Endothelial cell of umbilical vein (primary cell): Measurements from ENCODE around the gene LPAR5. TPM values are rescaled to one million over a fixed set of nuclear protein-coding genes. Genes with fewer than 3 reads are reported as not detected.

Source experiments
- BruUV-seq: library from RNA; stranded (reverse); fragments of 400-500 nt; replicated peaks from 2 replicates; lab custom pipeline; 2021; lab: Mats Ljungman, UMichigan
- CTCF ChIA-PET: fragments of 300-600, 350-600 bp; sonication (Branson Sonifier 250); formaldehyde crosslinking; loops from one replicate; lab custom pipeline; 2021; ENCODE audit warnings: antibody characterized with exemption, inconsistent platforms; lab: Charles Lee
- POLR2A ChIA-PET: fragments of 300-600, 350-600 bp; sonication (Branson Sonifier 250); formaldehyde crosslinking; loops from one replicate; lab custom pipeline; 2021; ENCODE audit warnings: antibody characterized with exemption, inconsistent platforms; lab: Charles Lee
- DNase-seq: peaks from one replicate; pipeline ENCODE4 v3.0.0-alpha.2; 2011; ENCODE audit warnings: low read depth, low spot score
- FAIRE-seq: peaks from 2 replicates; lab custom pipeline; 2011; peaks lifted over from hg19 to GRCh38; lab: Jason Lieb, UNC
- H2AFZ ChIP-seq: 2 replicates; pipeline ENCODE4 v1.6.0; 2012; ENCODE audit warnings: low read depth, low read length, control low read depth, inconsistent platforms
- H3K27ac ChIP-seq: 2 replicates; pipeline ENCODE4 v1.5.1; 2011; ENCODE audit warnings: low read depth, mild to moderate bottlenecking, control low read depth, low read length, moderate library complexity; ENCODE audit not compliant: insufficient read depth
- H3K27me3 ChIP-seq, 2 experiments: 2 replicates each; pipeline versions ENCODE4 v1.6.0 to v1.6.1; 2011; ENCODE audit warnings: low read length in 2 of 2, mixed read lengths in 1 of 2; ENCODE audit not compliant: control insufficient read depth in 2 of 2, insufficient read depth in 2 of 2
- H3K36me3 ChIP-seq, 2 experiments: 2 replicates in 1 of 2; 3 replicates in 1 of 2; pipeline ENCODE4 v1.5.1; 2011; ENCODE audit warnings: low read length in 2 of 2, mild to moderate bottlenecking in 1 of 2, moderate library complexity in 1 of 2; ENCODE audit not compliant: control insufficient read depth in 2 of 2, insufficient read depth in 2 of 2; ENCODE audit errors: extremely low read depth in 1 of 2
- H3K4me1 ChIP-seq: 3 replicates; pipeline ENCODE4 v1.5.1; 2011; ENCODE audit warnings: mild to moderate bottlenecking, low read length; ENCODE audit not compliant: control insufficient read depth, insufficient read depth; ENCODE audit errors: extremely low read depth
- H3K4me2 ChIP-seq: 2 replicates; pipeline ENCODE4 v1.6.1; 2011; ENCODE audit warnings: low read length, control low read depth, mixed read lengths; ENCODE audit not compliant: insufficient read depth
- H3K4me3 ChIP-seq, 3 experiments: fragments of 200-600 bp in 1 of 3; sonication (generic), shearing (Covaris generic) in 1 of 3; replicated peaks in 1 of 3; 2 replicates each; pipeline ENCODE4 v1.5.1; 2011 to 2016; ENCODE audit warnings: control low read depth in 3 of 3, low read length in 3 of 3, mild to moderate bottlenecking in 2 of 3, inconsistent platforms in 1 of 3, low read depth in 1 of 3, moderate library complexity in 1 of 3; ENCODE audit not compliant: insufficient read depth in 1 of 3
- H3K79me2 ChIP-seq: 2 replicates; pipeline ENCODE4 v1.6.0; 2012; ENCODE audit warnings: low read length, inconsistent platforms; ENCODE audit not compliant: control insufficient read depth, insufficient read depth
- H3K9ac ChIP-seq: replicated peaks from 2 replicates; pipeline ENCODE3; 2011; ENCODE audit warnings: low read length, control low read depth; ENCODE audit not compliant: insufficient read depth; ENCODE audit errors: extremely low read depth
- H3K9me1 ChIP-seq: replicated peaks from 3 replicates; pipeline ENCODE4 v1.6.0; 2011; ENCODE audit warnings: mild to moderate bottlenecking, low read length; ENCODE audit not compliant: control insufficient read depth, insufficient read depth; ENCODE audit errors: extremely low read depth
- H3K9me3 ChIP-seq: replicated peaks from 2 replicates; pipeline ENCODE4 v1.5.1; 2012; ENCODE audit warnings: low read length, inconsistent platforms; ENCODE audit not compliant: control insufficient read depth, insufficient read depth
- H4K20me1 ChIP-seq: replicated peaks from 2 replicates; pipeline ENCODE3; 2011; ENCODE audit warnings: mild to moderate bottlenecking, low read length; ENCODE audit not compliant: control insufficient read depth, insufficient read depth; ENCODE audit errors: extremely low read depth
- CTCF ChIP-seq, 2 donors: IDR thresholded peaks; 1 replicate in 1 of 2; 2 replicates in 1 of 2; pipeline ENCODE4 v1.5.1; 2011; ENCODE audit warnings: low read length in 2 of 2, mild to moderate bottlenecking in 2 of 2, moderate library complexity in 2 of 2, control low read depth in 1 of 2, inconsistent platforms in 1 of 2, low read depth in 1 of 2; ENCODE audit not compliant: insufficient read depth in 1 of 2; ENCODE audit errors: extremely low read depth in 1 of 2
- EZH2 ChIP-seq: IDR thresholded peaks from 2 replicates; pipeline ENCODE4 v1.6.1; 2012; ENCODE audit warnings: borderline replicate concordance, low read depth, mild to moderate bottlenecking, moderate library complexity, low read length, inconsistent platforms; ENCODE audit not compliant: severe bottlenecking
- FOS ChIP-seq: IDR thresholded peaks from 2 replicates; pipeline ENCODE4 v1.6.1; 2011; ENCODE audit warnings: mild to moderate bottlenecking, low read length, moderate library complexity, borderline replicate concordance; ENCODE audit not compliant: insufficient read depth
- GATA2 ChIP-seq: IDR thresholded peaks from 2 replicates; pipeline ENCODE4 v1.7.0; 2011; ENCODE audit warnings: low read depth, mild to moderate bottlenecking, moderate library complexity, mixed read lengths, low read length; ENCODE audit not compliant: insufficient read length, insufficient read depth
- JUN ChIP-seq: IDR thresholded peaks from 2 replicates; pipeline ENCODE4 v1.6.1; 2011; ENCODE audit warnings: borderline replicate concordance, low read depth; ENCODE audit not compliant: insufficient read length, insufficient read depth
- MYC ChIP-seq: IDR thresholded peaks from one replicate; pipeline ENCODE4 v1.6.1; 2011; ENCODE audit warnings: mild to moderate bottlenecking, low read depth, low read length
- POLR2A ChIP-seq: IDR thresholded peaks from 2 replicates; pipeline ENCODE4 v1.6.1; 2012; ENCODE audit warnings: low read depth, mild to moderate bottlenecking, control low read depth, low read length
- POLR2AphosphoS5 ChIP-seq: IDR thresholded peaks from 2 replicates; pipeline ENCODE4 v1.6.1; 2012; ENCODE audit warnings: low read depth, mild to moderate bottlenecking, control low read depth, low read length, moderate library complexity; ENCODE audit not compliant: insufficient read depth
- dilution Hi-C: fragments of 300-500 bp; cut with MboI; formaldehyde crosslinking; loops from one replicate; pipeline ENCODE4 v1.15.0; 2019; ENCODE audit warnings: low sequenced_read_pairs; ENCODE audit not compliant: extremely low pct_ligation_motif_present
- intact Hi-C: fragments of 100-400 bp; cut with micrococcal nuclease; formaldehyde crosslinking; loops from one replicate; pipeline ENCODE4 v1.10.0; 2022
- polyA plus RNA-seq, 4 experiments: library from polyadenylated mRNA; depleted of rRNA in 3 of 4; stranded (reverse) in 3 of 4; unstranded in 1 of 4; fragments of >200 nt; gene quantifications; 2 replicates each; pipeline versions ENCODE4 v1.2.1 to v1.2.3, GENCODE V29; 2011 to 2012; ENCODE audit warnings: missing spikeins in 1 of 4
- total RNA-seq: library from RNA; stranded (reverse); gene quantifications from 2 replicates; pipeline ENCODE4 v1.2.3, GENCODE V29; 2021
- TF ChIP-seq, protein P1 (sequence below): IDR thresholded peaks from 2 replicates; pipeline ENCODE4 v1.6.1; 2011; ENCODE audit not compliant: insufficient read depth, insufficient read length

Gene LPAR5
- total and polyA plus RNA-seq, 2 donors (not counting 3 experiments of a cell fraction or from before 2014, with no cell fraction given) = 0.23 TPM; not detected in 1

- H3K4me1 ChIP-seq = peaks cover 13% of the 10 kb centered on the region
- POLR2A ChIA-PET = interaction anchor here (0.6 kb wide), 1 partner anchor 13 kb away, joined by 3 read pairs; no protein-coding TSS in a partner anchor
- no peak overlapping the region for H3K4me3 ChIP-seq
- H3K4me2 ChIP-seq = no peak overlapping the region
- H3K79me2 ChIP-seq = no peaks in the 10 kb centered on the region
- no peaks in the 10 kb centered on the region for H3K9me3 ChIP-seq
- FAIRE-seq (no peak), DNase-seq (no peak)
- H3K27me3 ChIP-seq = no peaks in the 10 kb centered on the region
- no TSS peak for BruUV-seq
- no peak overlapping the region for H3K9ac ChIP-seq
- CTCF ChIA-PET = interaction anchor here (1.0 to 1.5 kb wide), 3 partner anchors 9 to 15 kb away, joined by 4 to 6 read pairs (median 4); no protein-coding TSS in a partner anchor
- intact Hi-C loops = no loop called here
- TF ChIP-seq GATA2 = no peak
- TF ChIP-seq, protein P1, sequence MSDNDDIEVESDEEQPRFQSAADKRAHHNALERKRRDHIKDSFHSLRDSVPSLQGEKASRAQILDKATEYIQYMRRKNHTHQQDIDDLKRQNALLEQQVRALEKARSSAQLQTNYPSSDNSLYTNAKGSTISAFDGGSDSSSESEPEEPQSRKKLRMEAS = no peak
- no peaks in the 10 kb centered on the region for H3K36me3 ChIP-seq
- no peak overlapping the region for H2AFZ ChIP-seq
- dilution Hi-C loops = no loop called here
- no peaks in the 10 kb centered on the region for H4K20me1 ChIP-seq
- no peak overlapping the region for H3K27ac ChIP-seq
- H3K9me1 ChIP-seq = no peaks in the 10 kb centered on the region
These were observed 344 bp downstream of the LPAR5 start for GRCh38 chr12:6635375-6635855.

- no peaks in the 10 kb centered on the region for H3K36me3 ChIP-seq
- H3K9me3 ChIP-seq = no peaks in the 10 kb centered on the region
- no peaks in the 10 kb centered on the region for H3K9me1 ChIP-seq
- H3K4me3 ChIP-seq = no peak overlapping the region
- peak overlapping the region; percentile 3 for H2AFZ ChIP-seq
- no TSS peak for BruUV-seq
- DNase-seq = no peak
- no peak overlapping the region for H3K4me2 ChIP-seq
- TF ChIP-seq, protein P1 = no peak
- TF ChIP-seq FOS (no peak), EZH2 (no peak), CTCF (IDR thresholded peaks at IDR 0.05; ENCODE audit: extremely low read depth in 1 of 2, insufficient read depth in 1 of 2, low read depth in 1 of 2, low read length in 2 of 2) (no peak), MYC (no peak), POLR2AphosphoS5 (no peak), GATA2 (no peak), POLR2A (no peak), JUN (no peak)
- no peak overlapping the region for H3K9ac ChIP-seq
- intact Hi-C loops (no loop called here), dilution Hi-C loops (no loop called here)
- peak; percentile 62 for FAIRE-seq
- no peaks in the 10 kb centered on the region for H3K27me3 ChIP-seq
- H3K4me1 ChIP-seq = no peaks in the 10 kb centered on the region
- CTCF ChIA-PET = interaction anchor here (1.0 to 1.8 kb wide), 3 partner anchors 9 to 12 kb away, joined by 4 to 9 read pairs (median 5); no protein-coding TSS in a partner anchor
- no peaks in the 10 kb centered on the region for H4K20me1 ChIP-seq
- no peak overlapping the region for H3K27ac ChIP-seq
- no peaks in the 10 kb centered on the region for H3K79me2 ChIP-seq
- POLR2A ChIA-PET = no interaction called here
These were observed 3.5 kb downstream of the LPAR5 start for GRCh38 chr12:6632026-6632983.
